Endodermal cell (in vitro differentiated cells): ENCODE measurements around the gene OR6C74. TPM values are rescaled to one million over a fixed set of nuclear protein-coding genes. Genes with fewer than 3 reads are reported as not detected.

Source experiments
- DNase-seq: peaks from one replicate; pipeline ENCODE4 v3.0.0-alpha.2; 2017
- H3K27ac ChIP-seq: 2 replicates; pipeline ENCODE4 v1.5.1; 2013; ENCODE audit warnings: mild to moderate bottlenecking, low read depth, low read length, moderate library complexity
- H3K27me3 ChIP-seq: 2 replicates; pipeline ENCODE4 v1.6.1; 2013; ENCODE audit warnings: mild to moderate bottlenecking, low read length, moderate library complexity; ENCODE audit not compliant: insufficient read depth, control insufficient read depth, poor library complexity, severe bottlenecking
- H3K36me3 ChIP-seq: 2 replicates; pipeline ENCODE4 v1.7.0; 2013; ENCODE audit warnings: mild to moderate bottlenecking, low read length, moderate library complexity; ENCODE audit not compliant: control insufficient read depth, insufficient read depth
- H3K4me1 ChIP-seq: one replicate; pipeline ENCODE4 v1.7.0; 2013; ENCODE audit warnings: low read length; ENCODE audit not compliant: control insufficient read depth, insufficient read depth
- H3K4me3 ChIP-seq: 2 replicates; pipeline ENCODE4 v1.5.1; 2013; ENCODE audit warnings: mild to moderate bottlenecking, low read length, moderate library complexity
- H3K9ac ChIP-seq: 2 replicates; pipeline ENCODE4 v1.6.1; 2013; ENCODE audit warnings: mild to moderate bottlenecking, low read length, moderate library complexity; ENCODE audit not compliant: poor library complexity, severe bottlenecking; ENCODE audit errors: extremely low read depth
- H3K9me3 ChIP-seq: 2 replicates; pipeline ENCODE4 v1.6.1; 2013; ENCODE audit warnings: mild to moderate bottlenecking, low read length, moderate library complexity; ENCODE audit not compliant: control insufficient read depth
- H3K27ac Mint-ChIP-seq: 2 replicates; pipeline ENCODE4 v1.8.0; 2020; ENCODE audit warnings: mixed read lengths
- H3K27me3 Mint-ChIP-seq: 2 replicates; pipeline ENCODE4 v1.8.0; 2021; ENCODE audit warnings: mild to moderate bottlenecking, mixed read lengths; ENCODE audit not compliant: insufficient read depth
- H3K36me3 Mint-ChIP-seq: 2 replicates; pipeline ENCODE4 v1.8.0; 2020; ENCODE audit warnings: low read depth, mixed read lengths
- H3K4me1 Mint-ChIP-seq: 2 replicates; pipeline ENCODE4 v1.8.0; 2020; ENCODE audit warnings: mixed read lengths
- H3K4me3 Mint-ChIP-seq: 2 replicates; pipeline ENCODE4 v1.8.0; 2020; ENCODE audit warnings: mild to moderate bottlenecking, moderate library complexity, mixed read lengths
- H3K9me3 Mint-ChIP-seq: 2 replicates; pipeline ENCODE4 v1.8.0; 2020; ENCODE audit warnings: mild to moderate bottlenecking, mixed read lengths
- WGBS, 2 experiments: methylation state at CpG; one replicate each; pipeline versions ENCODE4 v1.1.5 to v1.1.7; 2013; ENCODE audit warnings: missing lambda C conversion rate in 2 of 2, mixed read lengths in 1 of 2; ENCODE audit not compliant: insufficient coverage in 1 of 2, insufficient read length in 1 of 2; 5-methylcytosine and 5-hydroxymethylcytosine counted together
- total RNA-seq, 2 donors: library from RNA; stranded (reverse); fragmentation: NEBNext Ultra II Directional in 1 of 2; extraction: Animal tissue kit (Norgen Biotek cat#: 25700) in 1 of 2; gene quantifications; 2 replicates in 1 of 2; 3 replicates in 1 of 2; pipeline ENCODE4 v1.2.1, GENCODE V29; 2021
- TF ChIP-seq, protein P1 (sequence below): fragments of 200-600 bp; sonication (generic); conservative IDR thresholded peaks from 2 replicates; pipeline ENCODE4 v1.5.0; 2021; ENCODE audit warnings: antibody characterized with exemption, mild to moderate bottlenecking

Gene OR6C74
- total RNA-seq, 2 donors from 2014 or later = not detected

DNA sequence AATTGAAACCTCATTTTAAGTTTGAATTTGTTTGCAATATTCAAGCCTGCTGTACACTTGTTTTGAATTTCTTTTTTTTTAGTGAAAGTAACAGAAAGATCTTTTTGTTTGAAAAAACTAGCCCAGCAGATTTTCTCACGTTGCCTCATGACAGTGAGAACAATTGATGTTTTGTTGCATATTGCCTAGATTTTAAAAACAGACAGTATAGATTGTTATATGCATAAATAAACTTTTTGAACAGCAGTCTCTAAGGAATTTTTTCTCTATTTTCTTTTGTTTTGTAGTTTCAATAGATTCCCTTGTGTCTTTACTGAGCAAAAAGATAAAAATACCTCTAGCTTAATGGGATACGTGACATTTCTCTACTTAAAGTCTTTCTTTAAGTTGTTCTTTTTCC is 36.6 kb downstream of the OR6C74 start:
- H3K36me3 ChIP-seq = no peaks in the 10 kb centered on the region

DNA sequence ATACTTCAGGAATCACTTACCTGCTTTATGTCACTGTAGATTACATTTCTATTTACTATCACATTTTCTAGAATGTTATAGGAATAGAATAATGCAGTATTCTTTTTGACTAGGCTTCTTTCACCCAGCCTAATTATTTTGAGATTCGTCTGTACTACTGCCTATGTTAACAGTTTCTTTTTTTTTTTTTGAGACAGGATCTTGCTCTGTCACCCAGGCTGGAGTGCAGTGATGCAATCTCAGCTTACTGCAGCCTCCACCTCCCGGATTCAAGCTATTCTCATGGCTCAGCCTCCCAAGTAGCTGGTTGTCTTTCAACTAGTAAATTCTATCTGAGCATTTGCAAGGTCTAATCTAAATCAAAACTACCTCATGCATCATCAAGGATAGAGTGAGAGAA is 45.6 kb downstream of the OR6C74 start:
- H3K4me1 Mint-ChIP-seq = no peaks in the 10 kb centered on the region
- no peaks in the 10 kb centered on the region for H3K9me3 ChIP-seq
- no peaks in the 10 kb centered on the region for H3K27me3 ChIP-seq
- 85 to 86% methylated on average over 1 to 2 of the region's 2 CpGs for WGBS, 2 experiments
- no peak overlapping the region for H3K4me3 ChIP-seq
- H3K4me3 Mint-ChIP-seq = no peak overlapping the region
- H3K9me3 Mint-ChIP-seq = no peaks in the 10 kb centered on the region
- no peaks in the 10 kb centered on the region for H3K36me3 Mint-ChIP-seq
- no peak for DNase-seq
- H3K9ac ChIP-seq = no peak overlapping the region
- TF ChIP-seq, protein P1, sequence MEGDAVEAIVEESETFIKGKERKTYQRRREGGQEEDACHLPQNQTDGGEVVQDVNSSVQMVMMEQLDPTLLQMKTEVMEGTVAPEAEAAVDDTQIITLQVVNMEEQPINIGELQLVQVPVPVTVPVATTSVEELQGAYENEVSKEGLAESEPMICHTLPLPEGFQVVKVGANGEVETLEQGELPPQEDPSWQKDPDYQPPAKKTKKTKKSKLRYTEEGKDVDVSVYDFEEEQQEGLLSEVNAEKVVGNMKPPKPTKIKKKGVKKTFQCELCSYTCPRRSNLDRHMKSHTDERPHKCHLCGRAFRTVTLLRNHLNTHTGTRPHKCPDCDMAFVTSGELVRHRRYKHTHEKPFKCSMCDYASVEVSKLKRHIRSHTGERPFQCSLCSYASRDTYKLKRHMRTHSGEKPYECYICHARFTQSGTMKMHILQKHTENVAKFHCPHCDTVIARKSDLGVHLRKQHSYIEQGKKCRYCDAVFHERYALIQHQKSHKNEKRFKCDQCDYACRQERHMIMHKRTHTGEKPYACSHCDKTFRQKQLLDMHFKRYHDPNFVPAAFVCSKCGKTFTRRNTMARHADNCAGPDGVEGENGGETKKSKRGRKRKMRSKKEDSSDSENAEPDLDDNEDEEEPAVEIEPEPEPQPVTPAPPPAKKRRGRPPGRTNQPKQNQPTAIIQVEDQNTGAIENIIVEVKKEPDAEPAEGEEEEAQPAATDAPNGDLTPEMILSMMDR = no peak
- H3K27me3 Mint-ChIP-seq = no peaks in the 10 kb centered on the region
- no peak overlapping the region for H3K27ac Mint-ChIP-seq
- no peak overlapping the region for H3K27ac ChIP-seq
- no peaks in the 10 kb centered on the region for H3K4me1 ChIP-seq
- no peaks in the 10 kb centered on the region for H3K36me3 ChIP-seq

More for the DNA sequence above, 36.6 kb downstream of the OR6C74 start:
- no peaks in the 10 kb centered on the region for H3K27me3 Mint-ChIP-seq
- Histone ChIP-seq H3K27me3 (no peaks in the 10 kb centered on the region), H3K4me1 (no peaks in the 10 kb centered on the region), H3K4me3 (no peak overlapping the region), H3K9me3 (no peaks in the 10 kb centered on the region), H3K27ac (no peak overlapping the region), H3K9ac (no peak overlapping the region)
- 83% methylated on average over 2 of the region's 2 CpGs; no CpG with 5 or more reads in 1 of the 2 experiments for WGBS, 2 experiments
- H3K36me3 Mint-ChIP-seq = no peaks in the 10 kb centered on the region
- H3K4me1 Mint-ChIP-seq = no peaks in the 10 kb centered on the region
- DNase-seq = no peak
- TF ChIP-seq, protein P1 = no peak
- peaks cover 7% of the 10 kb centered on the region for H3K9me3 Mint-ChIP-seq
- no peak overlapping the region for H3K27ac Mint-ChIP-seq
- H3K4me3 Mint-ChIP-seq = no peak overlapping the region

Other genes with a start within 250 kb of the OR6C74 start
- not detected for gene NEUROD4, start 224.6 kb upstream of the OR6C74 start, total RNA-seq
- not detected for gene OR9K2, start 118.2 kb upstream of the OR6C74 start, total RNA-seq
- not detected for gene OR10A7, start 23.6 kb upstream of the OR6C74 start, total RNA-seq
- gene OR6C6, start 52.0 kb downstream of the OR6C74 start, total RNA-seq = not detected
- gene OR6C1, start 69.7 kb downstream of the OR6C74 start, total RNA-seq = not detected
- not detected for gene OR6C3, start 86.1 kb downstream of the OR6C74 start, total RNA-seq
- not detected for gene OR6C75, start 118.4 kb downstream of the OR6C74 start, total RNA-seq
- not detected for gene OR6C65, start 155.9 kb downstream of the OR6C74 start, total RNA-seq
- gene OR6C76, start 181.6 kb downstream of the OR6C74 start, total RNA-seq = not detected
- not detected for gene OR6C2, start 199.5 kb downstream of the OR6C74 start, total RNA-seq
- not detected for gene OR6C70, start 225.5 kb downstream of the OR6C74 start, total RNA-seq
- not detected for gene OR6C68, start 247.8 kb downstream of the OR6C74 start, total RNA-seq